Measurements from ENCODE around the gene DKK1. TPM values are rescaled to one million over a fixed set of nuclear protein-coding genes. Genes with fewer than 3 reads are reported as not detected.

The DKK1 gene
- total and polyA plus RNA-seq, 2 donors (not counting 3 experiments of a cell fraction or from before 2014, with no cell fraction given): 184 to 202 TPM

- Histone ChIP-seq H3K9me3 (replicated peaks; ENCODE audit: control insufficient read depth, insufficient read depth, low read length) (no peaks in the 10 kb centered on the region), H3K4me1 (ENCODE audit: control insufficient read depth, extremely low read depth, insufficient read depth, low read length) (peaks cover 10% of the 10 kb centered on the region), H3K79me2 (ENCODE audit: control insufficient read depth, insufficient read depth, low read length) (no peaks in the 10 kb centered on the region), H3K27ac (ENCODE audit: insufficient read depth, low read depth, low read length) (no peak overlapping the region), H3K9me1 (replicated peaks; ENCODE audit: control insufficient read depth, extremely low read depth, insufficient read depth, low read length) (no peaks in the 10 kb centered on the region), H3K27me3 (ENCODE audit: control insufficient read depth in 2 of 2, insufficient read depth in 2 of 2, low read length in 2 of 2) (no peaks in the 10 kb centered on the region), H3K9ac (replicated peaks; ENCODE audit: extremely low read depth, insufficient read depth, low read length) (no peak overlapping the region), H3K36me3 (ENCODE audit: control insufficient read depth in 2 of 2, extremely low read depth in 1 of 2, insufficient read depth in 2 of 2, low read length in 2 of 2) (no peaks in the 10 kb centered on the region), H4K20me1 (replicated peaks; ENCODE audit: control insufficient read depth, extremely low read depth, insufficient read depth, low read length) (no peaks in the 10 kb centered on the region), H2AFZ (ENCODE audit: low read depth, low read length) (no peak overlapping the region), H3K4me3 (replicated peaks in 1 of 3; ENCODE audit: insufficient read depth in 1 of 3, low read depth in 1 of 3, low read length in 3 of 3) (no peak overlapping the region), H3K4me2 (ENCODE audit: insufficient read depth, low read length) (no peak overlapping the region)
- dilution Hi-C loops (cut with MboI; ENCODE audit: extremely low pct_ligation_motif_present, low sequenced_read_pairs) (no loop called here), intact Hi-C loops (cut with micrococcal nuclease) (no loop called here)
- POLR2A ChIA-PET: interaction anchor here (0.7 kb wide), 1 partner anchor 854 kb away, joined by 4 read pairs; no protein-coding TSS in a partner anchor
- CTCF ChIA-PET: interaction anchor here (1.3 kb wide), 1 partner anchor 63 kb away, joined by 5 read pairs; no protein-coding TSS in a partner anchor
- no peak for TF ChIP-seq JUN (IDR thresholded peaks at IDR 0.05; ENCODE audit: borderline replicate concordance, insufficient read depth, insufficient read length, low read depth)
- TF ChIP-seq GATA2 (IDR thresholded peaks at IDR 0.05; ENCODE audit: insufficient read depth, insufficient read length, low read depth, low read length): no peak
- TF ChIP-seq MAX (IDR thresholded peaks at IDR 0.05; ENCODE audit: insufficient read depth, insufficient read length): no peak
- no peak for TF ChIP-seq CTCF (IDR thresholded peaks at IDR 0.05; ENCODE audit: extremely low read depth in 1 of 2, insufficient read depth in 1 of 2, low read depth in 1 of 2, low read length in 2 of 2)
- no peak for TF ChIP-seq POLR2A (IDR thresholded peaks at IDR 0.05; ENCODE audit: low read depth, low read length)
- TF ChIP-seq MYC (IDR thresholded peaks at IDR 0.05; ENCODE audit: low read depth, low read length): no peak
- no peak for TF ChIP-seq EZH2 (IDR thresholded peaks at IDR 0.05; ENCODE audit: borderline replicate concordance, low read depth, low read length, severe bottlenecking)
- no peak for TF ChIP-seq FOS (IDR thresholded peaks at IDR 0.05; ENCODE audit: borderline replicate concordance, insufficient read depth, low read length)
- no peak for TF ChIP-seq POLR2AphosphoS5 (IDR thresholded peaks at IDR 0.05; ENCODE audit: insufficient read depth, low read depth, low read length)
- BruUV-seq (replicated peaks): no TSS peak
- DNase-seq (ENCODE audit: low read depth, low spot score) (no peak), FAIRE-seq (no peak)
These were observed 34.5 kb upstream of the DKK1 start for GRCh38 chr10:52279546-52279945.

Data from endothelial cell of umbilical vein (primary cell).